Liver (tissue), 3 donors: ENCODE measurements around the gene TFG.

Experiments
- RXRA ChIP-seq, 2 donors: IDR thresholded peaks; 2 replicates each; pipeline ENCODE4 v1.6.1; 2017 to 2018; ENCODE audit warnings: antibody characterized with exemption in 2 of 2, mild to moderate bottlenecking in 1 of 2
- TF ChIP-seq, protein P1 (sequence below): fragments of 150-350 bp; IDR thresholded peaks from 2 replicates; pipeline ENCODE4 v1.5.1; 2017; ENCODE audit warnings: improper control_type of control experiment, low read depth, low read length; ENCODE audit not compliant: missing input control
- donor health status: healthy.
- donor health status: healthy.

DNA sequence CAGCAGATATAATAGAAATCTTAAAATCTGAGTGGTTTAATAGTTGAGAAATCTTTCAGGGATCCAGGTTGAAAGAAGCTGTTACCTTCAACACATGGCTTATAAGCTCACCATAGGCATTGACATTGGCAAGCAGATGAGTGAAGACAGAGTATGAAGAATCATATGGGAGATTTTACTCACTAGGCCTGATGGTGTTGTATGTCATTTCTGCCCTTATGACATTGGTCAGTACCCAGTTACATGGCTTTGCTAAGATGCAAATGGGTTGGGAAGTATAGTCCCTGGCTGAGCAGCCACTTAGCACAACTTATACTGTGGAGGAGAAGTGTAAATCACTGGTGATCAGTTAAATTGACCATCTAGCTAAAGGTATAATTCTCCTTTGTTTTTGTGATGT, 5.9 kb downstream of the TFG start:
- no peak for TF ChIP-seq RXRA (IDR thresholded peaks at IDR 0.05)
- TF ChIP-seq, protein P1, sequence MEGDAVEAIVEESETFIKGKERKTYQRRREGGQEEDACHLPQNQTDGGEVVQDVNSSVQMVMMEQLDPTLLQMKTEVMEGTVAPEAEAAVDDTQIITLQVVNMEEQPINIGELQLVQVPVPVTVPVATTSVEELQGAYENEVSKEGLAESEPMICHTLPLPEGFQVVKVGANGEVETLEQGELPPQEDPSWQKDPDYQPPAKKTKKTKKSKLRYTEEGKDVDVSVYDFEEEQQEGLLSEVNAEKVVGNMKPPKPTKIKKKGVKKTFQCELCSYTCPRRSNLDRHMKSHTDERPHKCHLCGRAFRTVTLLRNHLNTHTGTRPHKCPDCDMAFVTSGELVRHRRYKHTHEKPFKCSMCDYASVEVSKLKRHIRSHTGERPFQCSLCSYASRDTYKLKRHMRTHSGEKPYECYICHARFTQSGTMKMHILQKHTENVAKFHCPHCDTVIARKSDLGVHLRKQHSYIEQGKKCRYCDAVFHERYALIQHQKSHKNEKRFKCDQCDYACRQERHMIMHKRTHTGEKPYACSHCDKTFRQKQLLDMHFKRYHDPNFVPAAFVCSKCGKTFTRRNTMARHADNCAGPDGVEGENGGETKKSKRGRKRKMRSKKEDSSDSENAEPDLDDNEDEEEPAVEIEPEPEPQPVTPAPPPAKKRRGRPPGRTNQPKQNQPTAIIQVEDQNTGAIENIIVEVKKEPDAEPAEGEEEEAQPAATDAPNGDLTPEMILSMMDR: no peak
